Thoracic aorta (tissue), 2 donors: ENCODE results near the gene ADAMTS2. TPM values are rescaled to one million over a fixed set of nuclear protein-coding genes. Genes with fewer than 3 reads are reported as not detected.

Source experiments
- ATAC-seq: fragments of 150-250 bp; one replicate; pipeline ENCODE4 v1.8.0; 2017; ENCODE audit warnings: low read depth; ENCODE audit not compliant: insufficient number of reproducible peaks, low FRiP score
- DNase-seq: peaks from one replicate; pipeline ENCODE4 v3.0.0-alpha.2; 2020; ENCODE audit warnings: low spot score
- H3K27ac ChIP-seq, 2 donors: fragments of 200-600 bp; sonication (generic); 1 replicate in 1 of 2; 2 replicates in 1 of 2; pipeline ENCODE4 v1.5.1; 2016; ENCODE audit warnings: mild to moderate bottlenecking in 2 of 2, moderate library complexity in 2 of 2
- H3K27me3 ChIP-seq: fragments of 200-600 bp; sonication (generic); replicated peaks from 2 replicates; pipeline ENCODE4 v1.6.0; 2016; ENCODE audit warnings: mild to moderate bottlenecking; ENCODE audit not compliant: insufficient read depth
- H3K36me3 ChIP-seq: fragments of 200-600 bp; sonication (generic); one replicate; pipeline ENCODE4 v1.5.1; 2016
- H3K4me1 ChIP-seq, 2 donors: fragments of 200-600 bp; sonication (generic); 1 replicate in 1 of 2; 2 replicates in 1 of 2; pipeline versions ENCODE4 v1.5.1 to v1.6.0; 2016; ENCODE audit warnings: low read depth in 2 of 2, mild to moderate bottlenecking in 1 of 2; ENCODE audit not compliant: control insufficient read depth in 1 of 2
- H3K4me3 ChIP-seq: fragments of 200-600 bp; sonication (generic); 2 replicates; pipeline ENCODE4 v1.5.1; 2016; ENCODE audit warnings: mild to moderate bottlenecking
- H3K9me3 ChIP-seq: fragments of 200-600 bp; sonication (generic); 2 replicates; pipeline ENCODE4 v1.5.1; 2016
- CTCF ChIP-seq: fragments of 200-600 bp; sonication (generic); IDR thresholded peaks from one replicate; pipeline ENCODE4 v1.5.1; 2019; ENCODE audit warnings: antibody characterized with exemption
- total RNA-seq, 2 donors: library from RNA; depleted of rRNA; stranded (reverse); fragments of >200 nt; gene quantifications; one replicate each; pipeline versions ENCODE4 v1.1.0 to v1.2.3, GENCODE V29; 2016

Gene ADAMTS2
- total RNA-seq, 2 donors from 2014 or later: 34.4 to 60.7 TPM

GRCh38 chr5:179168664-179169063 lies 176.6 kb downstream of the ADAMTS2 start:
- DNase-seq (no peak), ATAC-seq (no peak)
- no peak for TF ChIP-seq CTCF
- peaks cover 6 to 12% of the 10 kb centered on the region in 2 donors for H3K4me1 ChIP-seq
- H3K36me3 ChIP-seq: no peaks in the 10 kb centered on the region
- H3K4me3 ChIP-seq: no peak overlapping the region
- H3K9me3 ChIP-seq: no peaks in the 10 kb centered on the region
- H3K27ac ChIP-seq: no peak overlapping the region
- no peaks in the 10 kb centered on the region for H3K27me3 ChIP-seq

GRCh38 chr5:179167871-179168451 lies 177.3 kb downstream of the ADAMTS2 start:
- no peak for TF ChIP-seq CTCF
- Histone ChIP-seq H3K27ac (no peak overlapping the region), H3K36me3 (no peaks in the 10 kb centered on the region), H3K27me3 (no peaks in the 10 kb centered on the region), H3K9me3 (no peaks in the 10 kb centered on the region), H3K4me3 (no peak overlapping the region), H3K4me1 (peaks cover 6 to 12% of the 10 kb centered on the region in 2 donors)
- no peak for DNase-seq
- ATAC-seq: no peak

- peaks cover 6 to 12% of the 10 kb centered on the region in 2 donors for H3K4me1 ChIP-seq
- peak; percentile 88 for TF ChIP-seq CTCF
- ATAC-seq (peak; percentile 47), DNase-seq (no peak)
- H3K27ac ChIP-seq: no peak overlapping the region
- peak overlapping the region; percentile 48 for H3K4me3 ChIP-seq
- no peaks in the 10 kb centered on the region for H3K27me3 ChIP-seq
- H3K9me3 ChIP-seq: no peaks in the 10 kb centered on the region
- H3K36me3 ChIP-seq: no peaks in the 10 kb centered on the region
Observed at GRCh38 chr5:179166886-179167841, 178.1 kb downstream of the ADAMTS2 start.

- Histone ChIP-seq H3K9me3 (no peaks in the 10 kb centered on the region), H3K27me3 (no peaks in the 10 kb centered on the region), H3K4me1 (peaks cover 6 to 12% of the 10 kb centered on the region in 2 donors), H3K4me3 (peak overlapping the region; percentile 48), H3K27ac (no peak overlapping the region), H3K36me3 (no peaks in the 10 kb centered on the region)
- ATAC-seq: no peak
- TF ChIP-seq CTCF: no peak
- no peak for DNase-seq
Observed at GRCh38 chr5:179166171-179166885, 178.9 kb downstream of the ADAMTS2 start.
